ENCODE measurements around the gene XXYLT1. TPM values are rescaled to one million over a fixed set of nuclear protein-coding genes. Genes with fewer than 3 reads are reported as not detected.

XXYLT1 gene
- total RNA-seq, 4 donors from 2014 or later, result 7.5 to 19.4 (median 10.6) TPM

DNA sequence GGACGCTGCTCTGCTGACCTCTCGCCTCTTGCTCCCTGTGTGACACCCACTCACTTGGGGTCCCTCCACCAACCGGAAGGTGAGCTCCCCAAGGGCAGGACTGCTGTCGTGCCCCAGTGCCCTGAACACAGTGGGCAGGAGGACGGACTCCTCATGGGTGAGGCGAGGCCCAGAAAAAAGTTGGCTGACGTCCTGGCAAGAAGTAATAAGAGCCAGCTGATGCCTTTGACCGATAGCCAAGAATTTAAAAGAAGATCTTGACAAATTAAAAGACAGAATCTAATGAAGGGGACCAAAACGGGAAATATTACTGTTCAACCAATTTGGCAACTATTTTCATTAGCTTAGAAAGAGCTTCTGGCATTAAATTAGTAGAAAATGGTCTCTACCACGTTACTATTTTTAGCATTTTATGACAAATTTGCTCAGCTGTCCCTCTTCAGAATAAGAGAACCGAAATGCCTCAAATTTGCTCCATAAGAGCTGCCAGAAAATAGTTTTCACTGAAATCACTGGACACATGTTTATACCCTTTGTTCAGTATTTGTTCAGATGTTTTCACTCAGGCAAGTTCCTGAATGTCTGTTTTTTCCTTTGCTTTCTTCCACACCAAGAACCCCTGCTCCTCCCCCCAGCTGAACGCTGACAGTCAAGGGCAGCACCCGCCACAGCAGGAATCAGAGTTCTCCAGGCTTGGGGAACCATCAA is 60.5 kb downstream of the XXYLT1 start:
- TF ChIP-seq, protein P1, sequence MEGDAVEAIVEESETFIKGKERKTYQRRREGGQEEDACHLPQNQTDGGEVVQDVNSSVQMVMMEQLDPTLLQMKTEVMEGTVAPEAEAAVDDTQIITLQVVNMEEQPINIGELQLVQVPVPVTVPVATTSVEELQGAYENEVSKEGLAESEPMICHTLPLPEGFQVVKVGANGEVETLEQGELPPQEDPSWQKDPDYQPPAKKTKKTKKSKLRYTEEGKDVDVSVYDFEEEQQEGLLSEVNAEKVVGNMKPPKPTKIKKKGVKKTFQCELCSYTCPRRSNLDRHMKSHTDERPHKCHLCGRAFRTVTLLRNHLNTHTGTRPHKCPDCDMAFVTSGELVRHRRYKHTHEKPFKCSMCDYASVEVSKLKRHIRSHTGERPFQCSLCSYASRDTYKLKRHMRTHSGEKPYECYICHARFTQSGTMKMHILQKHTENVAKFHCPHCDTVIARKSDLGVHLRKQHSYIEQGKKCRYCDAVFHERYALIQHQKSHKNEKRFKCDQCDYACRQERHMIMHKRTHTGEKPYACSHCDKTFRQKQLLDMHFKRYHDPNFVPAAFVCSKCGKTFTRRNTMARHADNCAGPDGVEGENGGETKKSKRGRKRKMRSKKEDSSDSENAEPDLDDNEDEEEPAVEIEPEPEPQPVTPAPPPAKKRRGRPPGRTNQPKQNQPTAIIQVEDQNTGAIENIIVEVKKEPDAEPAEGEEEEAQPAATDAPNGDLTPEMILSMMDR (IDR thresholded peaks at IDR 0.05; ENCODE audit: low read depth), result no peak

DNA sequence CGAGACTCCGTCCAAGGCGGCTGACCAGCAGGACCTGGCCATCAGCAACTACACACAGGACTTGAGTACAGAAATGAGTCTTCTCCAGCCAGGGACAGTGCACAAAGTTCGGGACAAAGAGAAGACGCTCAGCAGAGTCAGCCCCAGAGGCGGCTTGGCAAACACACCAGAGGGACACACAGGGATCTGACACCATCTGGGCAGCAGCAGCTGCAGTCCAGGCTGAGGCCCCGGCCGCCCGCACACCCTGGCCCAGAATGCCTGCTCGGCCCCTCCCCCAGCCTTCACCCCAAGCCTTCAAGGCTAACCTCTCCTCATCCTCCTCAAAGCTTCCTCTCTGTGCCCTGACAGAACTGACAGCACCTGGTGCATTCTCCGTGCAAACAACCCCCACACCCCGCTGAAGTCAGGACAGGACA is 61.1 kb downstream of the XXYLT1 start:
- TF ChIP-seq, protein P1 (IDR thresholded peaks at IDR 0.05; ENCODE audit: low read depth), result no peak

DNA sequence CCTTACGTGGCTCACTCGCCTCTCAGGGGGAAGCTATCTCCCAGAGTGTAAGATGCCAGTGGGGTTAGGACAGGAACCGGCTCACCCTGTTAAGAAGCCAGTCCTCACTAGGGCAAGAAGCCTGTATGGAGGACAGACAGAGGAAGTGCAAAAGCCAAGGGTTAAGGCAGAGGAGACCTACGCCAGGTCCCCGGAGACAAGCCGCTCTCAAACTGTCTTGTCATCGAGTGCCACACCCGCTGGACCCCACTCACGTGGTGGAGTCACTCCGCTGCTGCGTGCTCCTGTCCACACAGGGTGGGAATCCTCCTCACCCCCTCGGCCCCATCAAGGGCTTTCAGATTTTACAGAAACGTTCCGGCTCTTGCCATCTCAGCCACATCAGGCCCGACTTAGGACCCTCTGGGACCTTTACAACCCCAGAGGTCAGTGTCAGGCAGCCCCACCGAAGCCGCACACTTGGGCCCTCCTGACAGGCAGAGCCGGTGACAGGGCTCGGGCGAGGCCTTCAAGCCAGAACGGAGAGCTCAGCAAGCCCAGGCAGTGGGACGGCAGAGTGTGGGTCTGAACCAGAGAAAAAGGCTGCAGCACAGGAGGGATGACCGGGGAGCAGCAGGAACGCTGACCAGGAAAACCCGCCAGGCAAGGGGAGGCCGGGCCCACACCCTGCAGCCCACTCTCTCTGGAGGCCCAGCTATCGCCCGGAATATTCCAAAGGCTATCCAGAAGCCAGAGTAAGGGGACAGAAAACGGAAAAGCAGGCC is 61.7 kb downstream of the XXYLT1 start:
- TF ChIP-seq, protein P1 (IDR thresholded peaks at IDR 0.05; ENCODE audit: low read depth), result no peak

DNA sequence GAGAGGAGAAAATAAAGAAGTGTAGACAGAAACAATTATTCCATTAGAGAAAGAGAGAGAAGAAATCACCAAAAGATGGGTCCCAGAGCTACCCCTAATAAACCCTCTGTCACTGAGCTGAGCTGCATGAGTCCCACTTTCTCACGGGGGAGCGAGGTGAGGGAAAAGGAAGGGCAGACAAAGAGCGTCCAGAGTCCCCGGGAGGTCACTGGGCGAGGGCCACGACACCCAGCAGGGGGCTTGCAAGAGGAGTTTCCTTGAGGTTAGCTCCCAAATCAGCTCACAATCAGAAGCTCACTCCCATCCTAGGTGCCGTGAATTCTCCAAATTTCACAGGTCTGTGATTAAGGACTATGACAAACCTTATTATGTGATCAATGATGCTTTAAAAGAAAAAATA is 62.3 kb downstream of the XXYLT1 start:
- TF ChIP-seq, protein P1 (IDR thresholded peaks at IDR 0.05; ENCODE audit: low read depth), result no peak

DNA sequence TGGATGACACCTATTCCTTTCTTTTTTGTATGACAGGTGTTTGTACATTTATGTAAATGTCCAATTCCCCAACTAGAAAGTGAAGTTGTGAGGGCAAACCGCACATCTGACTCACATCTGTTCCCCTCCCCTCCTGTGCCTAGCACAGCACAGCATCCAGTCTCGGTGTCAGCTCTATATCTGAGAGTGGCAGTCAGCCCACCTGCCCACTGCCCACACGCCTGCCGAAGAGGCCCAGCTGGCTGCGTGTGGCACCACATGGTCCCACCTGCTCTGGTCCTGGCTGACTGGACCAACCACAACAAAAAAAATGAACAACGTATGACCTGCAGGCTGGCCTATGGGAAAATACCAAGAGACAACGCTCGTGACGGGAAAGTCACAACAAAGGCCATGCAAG is 62.8 kb downstream of the XXYLT1 start:
- TF ChIP-seq, protein P1 (IDR thresholded peaks at IDR 0.05; ENCODE audit: low read depth), result no peak

DNA sequence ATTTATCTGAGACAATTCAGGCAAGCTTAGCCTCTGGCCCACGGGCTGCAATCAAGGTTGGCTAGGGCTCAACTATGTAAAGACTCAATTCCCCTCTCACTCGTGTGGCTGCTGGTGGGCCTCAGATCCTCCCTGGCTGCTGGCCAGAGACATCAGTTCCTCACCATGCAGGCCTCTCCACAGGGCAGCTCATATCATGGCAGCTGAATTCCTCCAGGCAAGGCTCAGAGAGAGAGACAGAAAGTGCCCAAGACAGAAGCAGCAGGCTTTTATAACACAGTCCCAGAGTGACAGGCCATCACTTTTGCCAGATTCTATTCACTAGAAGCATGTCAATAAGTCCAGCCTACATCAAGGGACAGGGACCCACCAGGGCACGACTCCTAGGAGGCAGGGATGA is 63.2 kb downstream of the XXYLT1 start:
- TF ChIP-seq, protein P1 (IDR thresholded peaks at IDR 0.05; ENCODE audit: low read depth), result no peak

DNA sequence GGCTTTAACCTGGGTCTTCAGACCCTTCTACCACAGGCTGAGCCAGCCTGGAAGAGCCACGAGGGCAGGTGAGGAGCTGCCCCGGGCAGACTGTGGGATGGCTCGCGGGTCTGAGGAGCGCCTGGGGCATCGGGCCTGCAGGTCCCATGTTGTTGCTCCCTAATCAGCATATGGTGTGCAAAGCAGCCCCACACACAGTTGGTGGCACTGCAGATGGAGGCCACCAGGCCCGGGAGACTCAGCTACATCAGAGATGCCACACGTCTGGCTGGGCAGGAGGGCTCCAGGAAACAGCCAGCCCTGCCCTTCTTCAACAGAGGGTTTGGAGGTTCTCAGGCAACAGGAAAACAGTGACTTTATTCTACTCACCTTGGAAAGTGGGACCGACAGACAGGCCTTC is 63.9 kb downstream of the XXYLT1 start:
- TF ChIP-seq, protein P1 (IDR thresholded peaks at IDR 0.05; ENCODE audit: low read depth), result no peak
